OCI-LY7 (cell line): ENCODE results near the gene TP53AIP1.

Experiments
- EZH2phosphoT487 ChIP-seq: fragments of 200-600 bp; sonication (generic); IDR thresholded peaks from 2 replicates; pipeline ENCODE4 v1.6.1; 2018; ENCODE audit warnings: low read depth, borderline replicate concordance, mild to moderate bottlenecking, mixed run types, antibody characterized with exemption, low read length, moderate library complexity, mixed read lengths
- TF ChIP-seq, protein P1 (sequence below): fragments of 200-600 bp; sonication (generic); conservative IDR thresholded peaks from 2 replicates; pipeline ENCODE4 v1.5.1; 2014; ENCODE audit warnings: mild to moderate bottlenecking, antibody characterized with exemption, low read length, moderate library complexity, mixed read lengths

- TF ChIP-seq, protein P1, sequence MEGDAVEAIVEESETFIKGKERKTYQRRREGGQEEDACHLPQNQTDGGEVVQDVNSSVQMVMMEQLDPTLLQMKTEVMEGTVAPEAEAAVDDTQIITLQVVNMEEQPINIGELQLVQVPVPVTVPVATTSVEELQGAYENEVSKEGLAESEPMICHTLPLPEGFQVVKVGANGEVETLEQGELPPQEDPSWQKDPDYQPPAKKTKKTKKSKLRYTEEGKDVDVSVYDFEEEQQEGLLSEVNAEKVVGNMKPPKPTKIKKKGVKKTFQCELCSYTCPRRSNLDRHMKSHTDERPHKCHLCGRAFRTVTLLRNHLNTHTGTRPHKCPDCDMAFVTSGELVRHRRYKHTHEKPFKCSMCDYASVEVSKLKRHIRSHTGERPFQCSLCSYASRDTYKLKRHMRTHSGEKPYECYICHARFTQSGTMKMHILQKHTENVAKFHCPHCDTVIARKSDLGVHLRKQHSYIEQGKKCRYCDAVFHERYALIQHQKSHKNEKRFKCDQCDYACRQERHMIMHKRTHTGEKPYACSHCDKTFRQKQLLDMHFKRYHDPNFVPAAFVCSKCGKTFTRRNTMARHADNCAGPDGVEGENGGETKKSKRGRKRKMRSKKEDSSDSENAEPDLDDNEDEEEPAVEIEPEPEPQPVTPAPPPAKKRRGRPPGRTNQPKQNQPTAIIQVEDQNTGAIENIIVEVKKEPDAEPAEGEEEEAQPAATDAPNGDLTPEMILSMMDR = no peak
- TF ChIP-seq EZH2phosphoT487 = no peak
Measured at GRCh38 chr11:128942817-128943427, at the start of gene TP53AIP1.
